ENCODE measurements around the gene CXCL3.

Gene CXCL3

GRCh38 chr4:74038425-74039314 lies at the start of gene CXCL3:
Gene CXCL3, minus strand, starts transcription at chr4:74038689. Its CDS starts 78 bp downstream, at chr4:74038611.
- H3K4me1 ChIP-seq (ENCODE audit: low read depth, poor library complexity, severe bottlenecking), result peaks cover 6% of the 10 kb centered on the region
- H3K9ac ChIP-seq, result peak within 1 kb of the TSS; percentile 63; the same call in 1 of the 2 replicates
- no peaks in the 10 kb centered on the region for H3K36me3 ChIP-seq (ENCODE audit: insufficient read depth)
- peak; percentile 49 for TF ChIP-seq CTCF (conservative IDR thresholded peaks at IDR 0.05; ENCODE audit: low read depth, low read length)
- no peak within 1 kb of the TSS for H3K27ac ChIP-seq
- H3K79me2 ChIP-seq (ENCODE audit: insufficient read depth, low read depth), result no peaks in the 10 kb centered on the region
- peak within 1 kb of the TSS; percentile 69 for H3K4me3 ChIP-seq (IDR thresholded peaks at IDR 0.05; ENCODE audit: insufficient read depth, low read depth, low read length)
- H3K4me2 ChIP-seq, result peak within 1 kb of the TSS; percentile 84
- no peaks in the 10 kb centered on the region for H3K27me3 ChIP-seq (ENCODE audit: insufficient read depth, low read depth)
- H4K20me1 ChIP-seq (ENCODE audit: insufficient read depth), result no peaks in the 10 kb centered on the region
- peak within 1 kb of the TSS; percentile 100 for H2AFZ ChIP-seq (ENCODE audit: low read depth)

- H3K4me2 ChIP-seq, result no peak overlapping the region
These were observed 49.0 kb upstream of the CXCL3 start for GRCh38 chr4:74087481-74087880.

GRCh38 chr4:74085669-74086068 lies 47.2 kb upstream of the CXCL3 start:
- Histone ChIP-seq H3K79me2 (ENCODE audit: insufficient read depth, low read depth) (no peaks in the 10 kb centered on the region), H2AFZ (ENCODE audit: low read depth) (no peak overlapping the region), H3K9ac (no peak overlapping the region), H3K36me3 (ENCODE audit: insufficient read depth) (no peaks in the 10 kb centered on the region), H3K4me2 (no peak overlapping the region), H3K27me3 (ENCODE audit: insufficient read depth, low read depth) (no peaks in the 10 kb centered on the region), H3K27ac (no peak overlapping the region), H4K20me1 (ENCODE audit: insufficient read depth) (no peaks in the 10 kb centered on the region), H3K4me1 (ENCODE audit: low read depth, poor library complexity, severe bottlenecking) (no peaks in the 10 kb centered on the region), H3K4me3 (IDR thresholded peaks at IDR 0.05; ENCODE audit: insufficient read depth, low read depth, low read length) (no peak overlapping the region)
- no peak for TF ChIP-seq CTCF (conservative IDR thresholded peaks at IDR 0.05; ENCODE audit: low read depth, low read length)

More at GRCh38 chr4:74087481-74087880, 49.0 kb upstream of the CXCL3 start:
- H3K4me3 ChIP-seq (IDR thresholded peaks at IDR 0.05; ENCODE audit: insufficient read depth, low read depth, low read length), result no peak overlapping the region
- no peak overlapping the region for H3K9ac ChIP-seq
- no peak for TF ChIP-seq CTCF (conservative IDR thresholded peaks at IDR 0.05; ENCODE audit: low read depth, low read length)
- H4K20me1 ChIP-seq (ENCODE audit: insufficient read depth), result no peaks in the 10 kb centered on the region
- no peaks in the 10 kb centered on the region for H3K27me3 ChIP-seq (ENCODE audit: insufficient read depth, low read depth)
- no peaks in the 10 kb centered on the region for H3K4me1 ChIP-seq (ENCODE audit: low read depth, poor library complexity, severe bottlenecking)
- no peak overlapping the region for H3K27ac ChIP-seq
- H2AFZ ChIP-seq (ENCODE audit: low read depth), result no peak overlapping the region
- H3K79me2 ChIP-seq (ENCODE audit: insufficient read depth, low read depth), result no peaks in the 10 kb centered on the region
- H3K36me3 ChIP-seq (ENCODE audit: insufficient read depth), result no peaks in the 10 kb centered on the region

GRCh38 chr4:74084984-74085383 lies 46.5 kb upstream of the CXCL3 start:
- Histone ChIP-seq H3K36me3 (ENCODE audit: insufficient read depth) (no peaks in the 10 kb centered on the region), H3K27ac (no peak overlapping the region), H3K4me1 (ENCODE audit: low read depth, poor library complexity, severe bottlenecking) (no peaks in the 10 kb centered on the region), H3K9ac (no peak overlapping the region), H3K27me3 (ENCODE audit: insufficient read depth, low read depth) (no peaks in the 10 kb centered on the region), H4K20me1 (ENCODE audit: insufficient read depth) (no peaks in the 10 kb centered on the region), H3K4me3 (IDR thresholded peaks at IDR 0.05; ENCODE audit: insufficient read depth, low read depth, low read length) (no peak overlapping the region), H3K4me2 (no peak overlapping the region), H3K79me2 (ENCODE audit: insufficient read depth, low read depth) (no peaks in the 10 kb centered on the region), H2AFZ (ENCODE audit: low read depth) (no peak overlapping the region)
- no peak for TF ChIP-seq CTCF (conservative IDR thresholded peaks at IDR 0.05; ENCODE audit: low read depth, low read length)

Data from KMS-11 (cell line).